ENCODE results near the gene RNF182. TPM values are rescaled to one million over a fixed set of nuclear protein-coding genes. Genes with fewer than 3 reads are reported as not detected.

RNF182 gene
- total RNA-seq, 1 experiment from 2014 or later: 3.7 TPM

DNA sequence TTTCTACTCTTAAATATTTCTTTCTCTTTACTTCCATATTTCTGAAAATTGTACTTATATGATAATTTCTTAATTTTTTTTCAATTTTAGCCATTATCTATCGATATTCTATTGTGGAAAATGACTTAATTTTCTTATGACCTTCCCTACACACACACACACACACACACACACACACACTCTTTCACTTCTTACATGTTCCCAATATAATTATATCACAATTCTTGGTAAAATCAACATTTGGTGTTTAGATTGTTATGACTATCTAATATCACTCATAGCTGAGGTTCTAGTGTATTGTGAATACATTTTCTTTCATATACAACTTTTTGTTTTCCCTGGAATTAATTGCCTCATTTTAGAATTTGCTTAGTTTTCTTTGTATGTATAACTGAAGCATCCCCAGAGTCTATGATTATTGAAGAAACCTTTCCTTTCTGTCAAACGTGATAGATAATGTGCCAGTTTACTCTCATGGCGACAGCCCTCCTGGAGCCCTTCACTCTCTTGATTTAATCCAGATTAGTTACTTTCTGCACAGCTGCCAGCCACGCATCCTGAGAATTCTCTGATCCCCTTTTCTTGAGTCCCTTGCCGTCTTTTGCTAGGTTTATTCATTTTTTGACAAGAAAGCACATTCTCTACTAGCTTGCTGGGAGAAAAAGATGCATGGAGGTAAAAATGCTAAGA, 63.4 kb downstream of the RNF182 start:
- no peaks in the 10 kb centered on the region for H4K20me1 ChIP-seq (ENCODE audit: control insufficient read depth, insufficient read depth, insufficient read length)
- no peaks in the 10 kb centered on the region for H3K79me2 ChIP-seq (ENCODE audit: insufficient read depth, low read length)
- no peak overlapping the region for H3K23ac ChIP-seq (ENCODE audit: insufficient read length, low read depth, low read length)
- Mint-ChIP-seq H3K36me3 (ENCODE audit: insufficient read depth in 1 of 3, low read depth in 3 of 3) (no peaks in the 10 kb centered on the region), H3K27ac (no peak overlapping the region; a peak in 1 of 7 replicates), H3K9me3 (no peaks in the 10 kb centered on the region), H3K4me3 (no peak overlapping the region), H3K4me1 (peaks cover 0 to 5% of the 10 kb centered on the region in 2 experiments; a peak in 2 of 4 replicates), H3K27me3 (ENCODE audit: low read depth) (no peaks in the 10 kb centered on the region; the same call in 1 of the 2 replicates)
- DNase-seq: no peak
- H3K14ac ChIP-seq (ENCODE audit: insufficient read depth, low read length): no peak overlapping the region
- no peaks in the 10 kb centered on the region for H3K23me2 ChIP-seq (ENCODE audit: insufficient read length, low read depth, low read length, poor library complexity, severe bottlenecking)
- no peaks in the 10 kb centered on the region for H3K27me3 ChIP-seq (ENCODE audit: insufficient read depth, low read length)
- no CpG with 5 or more reads among the region's 5 CpGs for WGBS (ENCODE audit: extremely low coverage, insufficient read length, low lambda C conversion rate)
- H3K56ac ChIP-seq (ENCODE audit: insufficient read length, low read depth, low read length): no peak overlapping the region
- H3K4me2 ChIP-seq (ENCODE audit: insufficient read depth, insufficient read length, low read length): no peak overlapping the region
- no peak overlapping the region for H2BK120ac ChIP-seq (ENCODE audit: low read depth, low read length, poor library complexity, severe bottlenecking)
- no peak overlapping the region for H2BK5ac ChIP-seq (ENCODE audit: insufficient read length, low read length)
- H3K4me1 ChIP-seq (ENCODE audit: insufficient read depth, low read length): no peaks in the 10 kb centered on the region; the same call in 1 of the 2 replicates
- H3K79me1 ChIP-seq (ENCODE audit: insufficient read depth, low read depth, low read length, poor library complexity, severe bottlenecking): no peaks in the 10 kb centered on the region
- no peaks in the 10 kb centered on the region for H3K9me3 ChIP-seq (ENCODE audit: control insufficient read depth, low read depth, low read length)
- H2AFZ ChIP-seq (ENCODE audit: low read length): no peak overlapping the region
- H3K4ac ChIP-seq (ENCODE audit: low read depth, low read length): no peak overlapping the region
- H4K5ac ChIP-seq (ENCODE audit: insufficient read length, low read depth, low read length): no peak overlapping the region
- no peak overlapping the region for H4K91ac ChIP-seq (ENCODE audit: insufficient read length, low read depth, low read length)
- no peak overlapping the region for H2AK5ac ChIP-seq (ENCODE audit: insufficient read length, low read length)
- H3K9ac ChIP-seq (ENCODE audit: extremely low read depth, insufficient read length, low read length): no peak overlapping the region
- TF ChIP-seq, protein P1, sequence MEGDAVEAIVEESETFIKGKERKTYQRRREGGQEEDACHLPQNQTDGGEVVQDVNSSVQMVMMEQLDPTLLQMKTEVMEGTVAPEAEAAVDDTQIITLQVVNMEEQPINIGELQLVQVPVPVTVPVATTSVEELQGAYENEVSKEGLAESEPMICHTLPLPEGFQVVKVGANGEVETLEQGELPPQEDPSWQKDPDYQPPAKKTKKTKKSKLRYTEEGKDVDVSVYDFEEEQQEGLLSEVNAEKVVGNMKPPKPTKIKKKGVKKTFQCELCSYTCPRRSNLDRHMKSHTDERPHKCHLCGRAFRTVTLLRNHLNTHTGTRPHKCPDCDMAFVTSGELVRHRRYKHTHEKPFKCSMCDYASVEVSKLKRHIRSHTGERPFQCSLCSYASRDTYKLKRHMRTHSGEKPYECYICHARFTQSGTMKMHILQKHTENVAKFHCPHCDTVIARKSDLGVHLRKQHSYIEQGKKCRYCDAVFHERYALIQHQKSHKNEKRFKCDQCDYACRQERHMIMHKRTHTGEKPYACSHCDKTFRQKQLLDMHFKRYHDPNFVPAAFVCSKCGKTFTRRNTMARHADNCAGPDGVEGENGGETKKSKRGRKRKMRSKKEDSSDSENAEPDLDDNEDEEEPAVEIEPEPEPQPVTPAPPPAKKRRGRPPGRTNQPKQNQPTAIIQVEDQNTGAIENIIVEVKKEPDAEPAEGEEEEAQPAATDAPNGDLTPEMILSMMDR (conservative IDR thresholded peaks at IDR 0.05): no peak
- no peak overlapping the region for H2BK15ac ChIP-seq (ENCODE audit: low read depth, low read length)
- no peak overlapping the region for H2BK12ac ChIP-seq (ENCODE audit: insufficient read length, low read depth, low read length)
- no peak overlapping the region for H3T11ph ChIP-seq (ENCODE audit: low read length)
- no peak overlapping the region for H3K18ac ChIP-seq (ENCODE audit: insufficient read length, low read depth, low read length)
- H2BK20ac ChIP-seq (ENCODE audit: low read depth, low read length, poor library complexity, severe bottlenecking): no peak overlapping the region
- no peak overlapping the region for H3K27ac ChIP-seq (ENCODE audit: insufficient read length, low read depth, low read length)
- H4K8ac ChIP-seq (replicated peaks; ENCODE audit: insufficient read length, low read depth, low read length): no peak overlapping the region
